ENCODE measurements around the gene HBZ. TPM values are rescaled to one million over a fixed set of nuclear protein-coding genes. Genes with fewer than 3 reads are reported as not detected.

HBZ gene
- total RNA-seq, 2 experiments from 2014 or later = not detected

GRCh38 chr16:164827-165538, 12.5 kb downstream of the HBZ start:
- POLR2A ChIA-PET = no interaction called here
- DNase-seq = no peak
- no peak overlapping the region for H3K27ac Mint-ChIP-seq

GRCh38 chr16:165539-166374, 13.3 kb downstream of the HBZ start, which contains the start of gene HBM:
Gene HBM (plus strand): TSS chr16:165978. CDS start chr16:165998, 20 bp downstream.
- H3K36me3 Mint-ChIP-seq (ENCODE audit: low read depth) = no peaks in the 10 kb centered on the region
- Histone ChIP-seq H3K4me1 (ENCODE audit: insufficient read depth, low read length) (peaks cover 23% of the 10 kb centered on the region), H3K27me3 (ENCODE audit: control insufficient read depth in 1 of 2, insufficient read depth in 2 of 2, low read length in 2 of 2) (peaks cover 50 to 57% of the 10 kb centered on the region in 2 experiments), H3K9me3 (ENCODE audit: control insufficient read depth in 1 of 2, insufficient read depth in 1 of 2, low read length in 2 of 2) (peaks cover 0 to 13% of the 10 kb centered on the region in 2 experiments), H3K27ac (ENCODE audit: low read depth in 1 of 2, low read length in 2 of 2) (no peak within 1 kb of the TSS), H3K4me3 (ENCODE audit: low read length) (no peak within 1 kb of the TSS), H3K36me3 (ENCODE audit: insufficient read depth, low read length) (no peaks in the 10 kb centered on the region)
- peaks cover 4% of the 10 kb centered on the region for H3K4me1 Mint-ChIP-seq (ENCODE audit: low read depth)
- TF ChIP-seq CTCF (IDR thresholded peaks at IDR 0.05) = no peak
- H3K27me3 Mint-ChIP-seq = peaks cover 69% of the 10 kb centered on the region
- ChIA-PET CTCF (no interaction called here), POLR2A (no interaction called here)
- H3K27ac Mint-ChIP-seq = no peak within 1 kb of the TSS
- no peaks in the 10 kb centered on the region for H3K9me3 Mint-ChIP-seq
- peak within 1 kb of the TSS; percentile 56 for H3K4me3 Mint-ChIP-seq
- no peak for DNase-seq
- peak; percentile 51 for ATAC-seq (ENCODE audit: poor library complexity)
- intact Hi-C loops (cut with DNase I, micrococcal nuclease) = no loop called here

More at GRCh38 chr16:164827-165538, 12.5 kb downstream of the HBZ start:
- no peaks in the 10 kb centered on the region for H3K36me3 ChIP-seq (ENCODE audit: insufficient read depth, low read length)
- no peak overlapping the region for H3K27ac ChIP-seq (ENCODE audit: low read depth in 1 of 2, low read length in 2 of 2)
- CTCF ChIA-PET = no interaction called here
- no peaks in the 10 kb centered on the region for H3K9me3 Mint-ChIP-seq
- H3K27me3 ChIP-seq (ENCODE audit: control insufficient read depth in 1 of 2, insufficient read depth in 2 of 2, low read length in 2 of 2) = peaks cover 49 to 57% of the 10 kb centered on the region in 2 experiments
- H3K9me3 ChIP-seq (ENCODE audit: control insufficient read depth in 1 of 2, insufficient read depth in 1 of 2, low read length in 2 of 2) = peaks cover 0 to 13% of the 10 kb centered on the region in 2 experiments
- intact Hi-C loops (cut with DNase I, micrococcal nuclease) = no loop called here
- ATAC-seq (ENCODE audit: poor library complexity) = peak; percentile 24
- no peaks in the 10 kb centered on the region for H3K36me3 Mint-ChIP-seq (ENCODE audit: low read depth)
- no peak overlapping the region for H3K4me3 ChIP-seq (ENCODE audit: low read length)
- H3K4me1 ChIP-seq (ENCODE audit: insufficient read depth, low read length) = peaks cover 23% of the 10 kb centered on the region
- H3K4me1 Mint-ChIP-seq (ENCODE audit: low read depth) = peaks cover 4% of the 10 kb centered on the region
- H3K4me3 Mint-ChIP-seq = no peak overlapping the region
- TF ChIP-seq CTCF (IDR thresholded peaks at IDR 0.05) = no peak
- H3K27me3 Mint-ChIP-seq = peaks cover 61% of the 10 kb centered on the region

- Histone ChIP-seq H3K9me3 (ENCODE audit: control insufficient read depth in 1 of 2, insufficient read depth in 1 of 2, low read length in 2 of 2) (peaks cover 0 to 13% of the 10 kb centered on the region in 2 experiments), H3K27me3 (ENCODE audit: control insufficient read depth in 1 of 2, insufficient read depth in 2 of 2, low read length in 2 of 2) (peaks cover 52 to 61% of the 10 kb centered on the region in 2 experiments), H3K27ac (ENCODE audit: low read depth in 1 of 2, low read length in 2 of 2) (no peak overlapping the region), H3K4me3 (ENCODE audit: low read length) (no peak overlapping the region), H3K36me3 (ENCODE audit: insufficient read depth, low read length) (no peaks in the 10 kb centered on the region), H3K4me1 (ENCODE audit: insufficient read depth, low read length) (peaks cover 23% of the 10 kb centered on the region)
- Mint-ChIP-seq H3K36me3 (ENCODE audit: low read depth) (no peaks in the 10 kb centered on the region), H3K27ac (no peak overlapping the region), H3K27me3 (peaks cover 70% of the 10 kb centered on the region), H3K4me1 (ENCODE audit: low read depth) (peaks cover 4% of the 10 kb centered on the region), H3K4me3 (no peak overlapping the region), H3K9me3 (no peaks in the 10 kb centered on the region)
- intact Hi-C loops (cut with DNase I, micrococcal nuclease) = no loop called here
- POLR2A ChIA-PET = no interaction called here
- CTCF ChIA-PET = no interaction called here
- no peak for TF ChIP-seq CTCF (IDR thresholded peaks at IDR 0.05)
- ATAC-seq (ENCODE audit: poor library complexity) = peak; percentile 46
- DNase-seq = peak in 2 of 14 experiments; percentile 48 to 54
Observed at GRCh38 chr16:166375-167121, 14.1 kb downstream of the HBZ start.
